NCI-H82 (cell line): ENCODE data around the gene CPT1B.
A peak's percentile ranks its signal among the peaks of the same experiment; 100 is the strongest.

Source experiments
- DNase-seq: peaks from one replicate; lab custom pipeline; 2025; lab: John Stamatoyannopoulos, UW

CPT1B gene

DNA sequence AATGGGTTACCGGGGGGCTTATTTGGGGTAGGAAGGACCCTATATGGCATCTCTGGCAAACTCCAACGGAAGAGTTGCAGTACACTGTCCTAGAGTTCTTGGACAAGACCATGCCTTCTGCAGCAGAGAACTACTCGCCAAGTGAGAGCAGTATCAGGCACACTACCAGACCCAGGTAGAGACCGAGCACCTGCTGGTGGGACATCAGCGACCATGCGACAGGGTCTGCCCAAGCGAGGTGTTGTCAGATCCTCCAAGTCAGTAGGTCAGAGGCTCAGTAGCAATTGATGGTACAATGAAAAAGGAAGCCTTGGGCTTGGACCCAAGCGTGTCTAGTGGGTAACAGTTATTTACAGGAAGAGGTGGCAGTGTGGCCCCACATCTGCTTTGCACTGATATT lies 7.6 kb upstream of the CPT1B start:
- no peak for DNase-seq

DNA sequence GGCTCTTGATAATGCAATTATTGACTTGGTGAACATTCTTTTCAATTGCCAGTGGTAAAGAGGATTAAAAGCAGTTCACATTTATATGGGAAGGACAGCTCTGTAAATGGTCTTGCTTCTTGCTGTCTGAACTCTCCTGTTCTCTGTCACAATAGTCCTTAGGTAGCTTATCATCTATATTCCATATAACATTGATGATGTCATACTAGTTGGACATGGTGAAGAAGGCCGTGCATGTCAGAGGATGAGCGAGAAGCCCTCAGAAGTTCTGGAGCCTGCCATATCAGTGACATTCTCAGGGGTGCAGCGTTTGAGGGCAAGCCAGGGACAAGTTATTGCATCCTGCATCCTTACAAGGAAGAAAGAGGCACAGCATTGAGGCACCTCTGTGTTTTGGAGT lies 7.0 kb upstream of the CPT1B start:
- DNase-seq, result no peak

DNA sequence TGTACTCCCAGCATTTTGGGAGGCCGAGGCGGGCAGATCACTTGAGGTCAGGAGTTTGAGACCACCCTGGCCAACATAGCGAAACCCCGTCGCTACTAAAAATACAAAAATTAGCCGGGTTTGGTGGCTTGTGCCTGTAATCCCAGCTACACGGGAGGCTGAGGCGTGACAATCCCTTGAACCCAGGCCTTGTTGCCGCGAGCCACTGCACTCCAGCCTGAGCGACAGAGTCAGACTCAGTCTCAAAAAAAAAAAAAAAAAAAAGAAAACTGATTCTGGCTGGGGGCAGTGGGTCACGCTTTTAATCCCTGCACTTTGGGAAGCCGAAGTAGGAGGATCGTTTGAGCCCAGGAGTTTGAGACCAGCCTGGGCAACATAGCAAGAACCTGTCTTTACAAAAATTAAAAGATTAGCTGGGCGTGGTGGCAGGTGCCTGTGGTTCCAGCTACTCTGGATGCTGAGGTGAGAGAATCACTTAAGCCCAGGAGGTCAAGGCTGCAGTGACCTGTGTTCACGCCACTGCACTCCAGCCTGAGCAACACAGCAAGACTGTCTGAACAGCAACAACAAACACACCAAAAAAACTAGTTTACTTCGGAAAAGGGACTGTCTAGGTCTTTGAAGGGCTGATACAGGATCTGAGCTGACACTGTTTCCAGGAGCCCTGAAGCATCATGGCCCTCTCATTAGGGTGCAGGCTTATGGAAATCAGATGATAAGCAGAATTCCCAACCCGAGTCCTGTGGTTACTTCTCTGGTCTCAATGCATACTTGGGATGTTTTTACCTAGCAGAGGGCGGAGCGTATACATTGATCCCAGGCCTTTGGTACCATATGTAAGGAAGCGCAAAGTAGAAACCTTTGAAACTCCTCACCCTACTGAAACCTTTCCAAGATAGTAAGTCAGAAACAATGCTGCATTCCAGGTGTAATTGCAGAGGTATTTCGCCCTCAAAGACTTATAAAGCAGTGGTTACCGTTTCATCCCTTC lies 6.2 kb upstream of the CPT1B start:
- DNase-seq, result no peak

DNA sequence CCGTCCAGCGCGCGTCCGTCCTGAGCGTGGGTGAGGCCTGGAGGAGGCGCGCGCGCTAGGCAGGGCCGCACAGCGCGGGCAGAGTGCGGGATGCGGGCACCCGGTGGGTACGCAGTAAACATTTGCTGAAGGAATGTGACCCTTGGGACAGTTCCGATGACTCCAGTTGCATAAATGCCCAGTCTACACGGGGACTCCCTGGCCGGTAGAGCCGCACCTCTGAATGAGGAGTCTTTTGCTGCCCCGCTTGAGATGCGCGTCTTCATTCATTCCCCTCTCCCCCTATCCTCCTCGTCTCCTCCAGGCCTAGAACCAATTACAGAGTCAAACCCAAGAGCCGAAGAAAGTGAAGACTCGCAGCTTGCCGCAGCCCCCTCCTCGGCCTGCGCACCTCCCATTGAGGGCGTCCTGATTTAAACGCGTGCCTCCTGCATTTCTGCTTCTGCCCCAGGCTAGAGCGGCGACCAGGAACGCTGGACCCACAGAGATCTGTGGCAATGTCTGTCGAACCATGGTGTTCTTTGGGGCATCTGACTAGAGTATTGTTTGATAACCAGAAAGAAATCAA lies 5.2 kb upstream of the CPT1B start:
- DNase-seq, result peak; percentile 38

DNA sequence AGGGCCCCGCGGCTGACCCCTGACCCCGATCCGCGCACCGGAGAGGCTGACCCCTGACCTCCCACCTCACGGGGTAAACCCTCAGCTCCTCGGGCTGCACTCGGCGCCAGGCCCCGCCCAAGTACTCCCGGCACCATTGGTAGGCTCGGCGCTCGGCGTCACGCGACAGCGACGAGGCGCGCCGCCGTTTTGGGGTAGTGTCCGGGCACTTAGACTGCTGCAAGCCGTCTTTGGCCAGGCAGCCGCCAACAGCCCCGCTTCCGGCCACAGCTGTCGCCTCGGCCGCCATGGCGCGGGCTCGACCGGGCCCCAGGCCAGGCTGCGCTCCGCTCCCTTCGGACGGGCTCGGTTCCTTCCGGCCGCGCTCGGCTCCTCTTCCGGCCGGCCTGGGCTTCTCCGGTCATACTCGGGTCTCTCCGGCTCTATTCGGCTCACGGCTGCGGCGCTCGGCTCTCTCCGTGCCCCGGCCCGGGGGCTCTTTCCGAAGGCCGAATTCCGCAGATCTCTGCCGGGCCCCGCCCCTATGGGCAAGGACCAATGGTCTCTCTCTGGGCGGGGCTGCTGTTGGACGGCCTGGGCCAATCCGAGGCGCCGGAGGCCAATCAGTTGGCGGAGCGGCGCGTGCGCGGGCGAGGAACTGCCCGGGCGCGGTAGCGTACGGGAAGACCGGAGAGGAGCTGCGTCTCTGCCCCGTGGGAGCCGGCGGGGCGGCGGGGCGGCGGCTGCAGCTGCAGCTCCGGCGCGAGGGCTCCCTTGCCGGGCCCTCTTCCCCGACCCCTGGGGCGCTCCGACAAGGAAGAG lies 4.5 kb upstream of the CPT1B start, which contains the start of gene CHKB:
CHKB (minus strand) TSS at position 357 of the 801 bp plus-strand sequence; CDS start at position 289, 68 bp downstream.
- DNase-seq, result peak; percentile 98

DNA sequence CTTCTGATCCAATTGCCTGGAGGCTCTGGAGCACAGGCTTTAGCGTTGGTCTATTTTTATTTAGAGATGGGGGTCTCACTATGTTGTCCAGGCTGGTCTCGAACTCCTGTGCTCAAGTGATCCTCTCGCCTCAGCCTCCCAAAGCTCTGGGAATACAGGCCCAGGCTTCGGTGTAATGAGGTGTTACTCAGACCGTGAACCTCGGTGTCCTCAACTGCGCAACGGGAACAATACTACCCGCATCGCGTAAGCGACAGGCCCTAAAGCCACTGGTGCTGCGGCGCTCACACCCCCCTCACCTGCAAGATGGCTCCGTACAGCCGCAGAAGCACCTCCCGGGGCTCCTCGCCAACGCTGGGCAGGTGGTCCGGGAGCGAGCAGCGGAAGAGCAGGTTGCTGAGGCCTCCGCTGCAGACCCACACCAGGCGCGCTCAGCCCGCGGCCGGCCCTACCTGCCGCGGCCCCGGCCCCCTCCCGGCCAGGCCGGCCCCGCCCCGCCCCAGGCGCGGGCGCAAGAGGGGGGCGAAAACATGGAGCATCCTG lies 3.8 kb upstream of the CPT1B start:
- peak; percentile 58 for DNase-seq

DNA sequence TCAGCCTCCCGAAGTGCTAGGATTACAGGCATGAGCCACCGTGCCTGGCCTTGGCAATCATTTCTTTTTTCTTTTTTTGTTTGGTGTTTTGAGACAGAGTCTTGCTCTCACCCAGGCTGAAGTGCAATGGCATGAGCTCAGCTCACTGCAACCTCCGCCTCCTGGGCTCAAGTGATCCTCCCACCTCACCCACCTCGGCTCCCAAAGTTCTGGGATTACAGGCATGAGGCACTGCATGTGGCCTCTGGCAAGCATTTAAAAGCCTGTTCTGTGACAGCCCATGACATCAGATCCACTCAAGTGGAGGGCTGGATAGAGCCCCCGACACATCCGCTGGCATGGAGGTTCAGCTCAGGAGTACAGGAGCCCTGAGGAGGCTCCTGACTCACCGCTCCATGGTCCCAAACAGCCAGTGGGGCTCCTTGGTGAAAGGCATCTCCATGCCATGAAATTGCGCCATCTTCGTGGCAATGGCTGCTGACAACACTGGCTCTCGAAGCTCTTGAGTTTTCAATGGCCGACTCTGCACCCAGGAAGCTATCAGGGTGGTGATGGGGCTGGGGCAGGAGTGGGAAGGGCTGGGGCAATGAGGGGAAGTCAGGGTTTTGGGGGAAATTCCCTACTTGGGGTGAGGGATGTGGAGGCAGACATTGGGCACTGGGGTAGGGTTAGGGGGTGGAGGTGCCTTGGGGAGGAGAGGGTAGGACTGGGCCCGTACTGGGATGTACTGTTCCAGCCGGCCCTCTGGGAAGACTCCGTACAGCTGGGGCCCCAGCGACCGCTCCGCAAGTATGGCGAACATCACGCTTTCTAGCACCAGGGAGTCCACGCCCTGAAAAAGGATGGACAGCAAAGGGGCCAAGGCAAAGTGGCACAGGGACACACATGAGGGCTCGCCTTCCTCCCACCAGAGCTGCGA lies 3.1 kb upstream of the CPT1B start:
- DNase-seq, result no peak

DNA sequence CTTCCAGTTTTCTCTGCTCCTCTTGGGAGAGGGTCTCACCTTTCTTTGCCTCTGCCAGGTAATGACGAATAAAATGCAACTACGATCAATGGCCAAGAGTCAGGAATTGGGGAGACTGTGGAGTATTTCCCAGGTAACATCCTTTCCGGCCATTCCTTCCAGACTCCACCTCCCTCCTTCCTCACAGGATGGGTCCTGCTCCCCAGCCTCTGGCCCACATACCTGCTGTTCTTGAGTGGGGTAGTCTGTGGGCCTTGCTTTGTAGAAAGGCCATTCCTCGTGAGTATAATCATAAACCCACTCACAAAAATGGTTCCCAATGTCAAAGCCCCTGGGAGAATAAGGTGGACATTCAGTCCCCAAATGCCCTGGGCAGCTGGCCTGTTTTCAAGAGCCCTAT lies 1.5 kb upstream of the CPT1B start:
- no peak for DNase-seq

DNA sequence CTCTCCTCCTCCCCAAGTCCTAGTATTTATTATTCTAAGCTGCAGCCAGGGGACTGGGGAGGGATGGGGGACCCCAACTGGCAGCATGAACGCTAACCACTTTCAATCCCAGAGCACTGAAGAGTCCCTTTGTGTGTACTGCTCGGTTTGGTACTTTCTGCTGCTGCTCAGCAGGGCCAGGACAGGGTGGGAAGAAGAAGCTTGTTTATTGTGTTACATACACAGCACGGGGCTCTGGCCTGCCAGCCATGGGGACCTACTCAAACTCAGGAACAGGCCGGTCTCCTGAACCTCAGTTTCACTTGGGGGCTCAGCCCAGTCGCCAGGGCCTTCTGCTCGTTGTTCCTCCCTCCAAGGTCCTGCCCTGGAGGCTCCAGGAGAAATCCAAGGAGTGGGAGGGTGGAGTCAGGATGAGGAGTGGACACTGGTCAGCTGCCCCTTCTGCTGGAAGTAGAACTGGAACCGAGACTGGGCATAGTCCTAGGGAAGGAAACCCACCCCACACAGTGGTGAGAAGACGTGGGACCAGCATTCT lies 616 bp upstream of the CPT1B start:
- no peak for DNase-seq

DNA sequence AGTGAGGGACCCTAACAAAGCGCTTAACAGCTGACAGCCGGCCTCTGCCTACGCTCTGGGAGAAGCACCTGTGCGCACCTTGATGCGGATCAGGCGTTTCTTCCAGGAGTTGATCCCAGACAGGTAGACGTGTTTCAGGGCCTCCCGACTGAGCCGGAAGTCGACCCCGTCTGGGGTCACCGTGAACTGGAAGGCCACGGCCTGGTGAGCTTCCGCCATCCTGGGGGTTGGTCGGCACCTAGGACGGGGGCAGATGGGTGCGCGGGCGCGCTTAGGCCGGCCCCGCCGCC lies 585 bp downstream of the CPT1B start:
- no peak for DNase-seq

DNA sequence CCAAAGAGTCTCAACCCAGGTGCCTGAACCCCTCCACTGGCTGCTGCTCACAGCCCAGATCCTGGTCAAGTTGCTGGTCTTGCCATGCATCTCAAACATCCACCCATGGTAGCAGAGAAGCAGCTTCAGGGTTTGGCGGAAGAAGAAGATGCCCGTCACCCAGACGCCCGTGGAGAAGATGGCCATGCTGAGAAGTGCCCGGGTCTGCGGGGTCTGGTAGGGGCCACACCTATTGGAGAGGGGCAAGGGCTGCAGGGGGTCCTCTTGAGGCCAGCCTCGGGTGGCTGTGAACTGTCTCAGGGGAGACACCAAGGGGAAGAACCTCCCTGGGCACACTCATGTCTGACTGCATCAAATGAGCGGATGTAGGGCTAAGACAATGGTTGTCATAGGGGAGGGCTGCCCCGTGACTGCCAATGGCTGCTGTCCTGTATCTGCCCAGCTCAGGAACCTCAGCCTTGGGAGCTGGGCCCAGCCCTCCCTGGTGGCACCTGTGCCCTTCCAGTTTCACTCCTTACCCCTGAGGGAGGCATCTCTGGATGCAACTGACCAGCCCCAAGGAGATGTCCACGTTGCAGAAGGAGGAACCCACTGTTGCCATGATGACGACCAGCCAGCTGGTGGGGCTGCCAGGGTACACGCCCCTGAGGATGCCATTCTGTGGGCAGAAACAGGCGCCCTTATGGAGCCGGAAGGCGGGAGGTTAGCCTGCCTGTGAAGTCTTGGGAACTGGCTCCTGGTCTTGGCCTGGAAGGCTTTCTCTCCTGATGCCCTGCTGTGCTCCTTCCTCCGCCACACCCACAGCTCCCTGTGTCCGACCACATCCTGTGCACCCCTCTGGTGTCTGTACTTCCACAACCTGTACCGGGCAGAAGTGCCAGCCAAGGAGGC lies 1.2 kb downstream of the CPT1B start:
- DNase-seq, result no peak

DNA sequence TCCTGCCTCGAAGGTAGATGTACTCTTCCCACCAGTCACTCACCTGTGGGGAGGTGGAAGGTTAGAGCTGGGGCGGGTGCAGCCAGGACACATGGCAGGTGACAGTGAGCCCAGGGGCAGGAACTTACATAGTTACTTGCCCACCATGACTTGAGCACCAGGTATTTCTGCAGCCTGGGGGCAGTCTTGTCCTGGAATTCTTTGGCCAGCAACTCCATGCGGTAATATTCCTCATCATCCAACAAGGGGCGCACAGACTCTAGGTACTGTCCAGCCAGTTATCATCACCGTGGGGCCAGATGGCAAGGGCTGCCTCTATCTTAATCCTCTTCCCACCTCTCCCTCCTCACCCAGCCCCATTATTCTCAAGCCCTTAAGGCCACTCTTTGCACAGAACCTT lies 2.2 kb downstream of the CPT1B start:
- DNase-seq, result peak; percentile 96

DNA sequence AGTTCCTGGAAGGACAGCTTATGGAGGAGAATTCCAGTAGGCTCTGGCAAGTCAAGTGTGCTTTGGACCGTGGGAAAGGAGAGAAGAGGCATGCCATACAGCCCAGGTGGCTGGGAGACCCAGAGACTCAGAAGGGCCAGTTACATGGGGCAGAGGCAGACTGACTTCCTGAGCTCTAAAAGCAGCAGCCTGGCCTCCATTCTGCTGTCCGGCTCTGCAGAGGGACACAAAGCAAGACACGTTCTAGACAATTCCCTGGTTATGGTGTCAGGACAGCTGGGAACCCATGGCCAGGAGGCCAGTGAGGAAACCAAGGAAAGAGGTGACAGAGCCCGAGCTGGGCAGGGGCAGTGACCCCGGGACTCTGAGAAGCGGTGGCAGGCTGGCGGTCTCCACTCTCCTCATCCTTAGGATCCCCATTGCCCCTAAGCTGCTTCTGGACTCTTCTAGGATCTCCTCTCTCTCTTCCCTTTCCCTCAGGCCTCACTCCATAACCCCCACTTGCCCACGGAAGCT lies 2.7 kb downstream of the CPT1B start:
- DNase-seq, result no peak

DNA sequence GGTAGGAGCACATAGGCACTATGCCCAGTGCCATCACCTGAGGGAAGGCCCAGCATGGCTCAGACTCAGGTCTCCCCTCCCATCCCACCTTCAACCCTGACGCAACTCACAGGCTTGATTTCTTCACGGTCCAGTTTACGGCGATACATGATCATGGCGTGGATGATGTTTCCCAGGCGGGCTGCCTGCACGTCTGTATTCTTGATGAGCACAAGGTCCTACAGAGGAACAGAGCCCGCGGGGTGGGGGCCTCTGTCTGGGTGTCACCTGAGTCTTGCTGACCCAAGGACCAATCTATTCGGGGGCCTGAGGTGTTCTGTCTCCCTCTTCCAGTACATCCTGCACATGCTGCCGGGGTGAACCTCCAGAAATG lies 3.9 kb downstream of the CPT1B start:
- DNase-seq, result no peak

DNA sequence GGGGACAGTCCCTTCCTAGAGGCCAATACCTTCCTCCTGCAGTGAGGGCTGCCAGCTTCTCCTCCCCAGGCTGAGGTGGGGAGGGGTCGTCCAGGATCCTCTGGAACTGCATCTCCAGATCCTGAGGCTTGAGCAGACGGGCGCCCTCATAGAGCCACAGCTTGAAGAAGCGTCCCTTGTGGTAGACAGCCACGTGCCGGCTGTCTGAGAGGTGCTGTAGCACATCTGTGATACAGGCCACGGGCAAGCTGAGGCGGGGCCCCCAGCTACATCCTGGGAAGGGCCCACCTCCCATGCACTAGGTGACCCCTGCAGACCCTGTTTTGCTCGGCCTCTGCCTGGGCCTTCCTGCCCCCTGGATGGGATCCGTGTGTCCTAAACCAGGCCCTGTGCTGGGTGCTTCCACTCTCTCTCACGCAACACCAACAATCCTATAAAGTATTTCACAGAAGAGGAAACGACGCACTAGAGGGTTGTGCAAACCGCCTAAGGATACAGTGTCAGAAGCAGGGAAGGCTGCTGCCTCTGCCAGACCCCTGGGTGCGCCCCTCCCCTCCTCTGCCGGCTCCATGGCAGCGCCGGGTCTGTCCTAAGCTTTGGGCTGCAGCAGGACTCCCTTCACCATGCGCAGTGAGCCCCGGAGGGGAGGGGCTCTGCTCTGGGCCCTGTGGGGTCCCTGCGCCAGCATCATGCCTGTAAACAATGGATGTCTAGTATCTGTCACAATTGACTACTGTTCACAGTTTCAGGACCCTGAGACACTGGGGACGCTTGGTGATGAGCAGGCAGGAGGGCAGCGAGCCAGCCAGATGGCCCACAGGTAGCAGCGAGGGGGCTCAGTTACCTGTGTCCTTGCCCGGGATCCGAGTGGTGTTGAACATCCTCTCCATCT lies 4.5 kb downstream of the CPT1B start:
- DNase-seq, result no peak

DNA sequence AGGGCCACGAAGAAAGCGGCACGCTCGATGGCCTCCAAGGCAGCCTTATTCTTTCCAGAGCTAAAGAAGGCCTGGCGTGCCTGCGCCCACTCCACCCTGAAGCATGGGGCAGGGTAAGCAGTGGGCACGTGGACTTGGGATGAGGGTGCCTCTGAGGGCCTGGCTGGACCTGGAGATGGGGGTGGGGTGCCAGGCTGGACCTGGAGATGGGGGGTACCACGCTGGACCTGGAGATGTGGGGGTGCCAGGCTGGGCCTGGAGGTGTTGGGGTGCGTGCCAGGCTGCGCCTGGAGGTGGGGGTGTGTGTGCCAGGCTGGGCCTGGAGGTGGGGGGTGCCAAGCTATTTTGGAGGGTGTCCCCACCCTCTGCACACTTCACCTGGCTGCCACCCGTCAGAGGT lies 5.3 kb downstream of the CPT1B start:
- no peak for DNase-seq

DNA sequence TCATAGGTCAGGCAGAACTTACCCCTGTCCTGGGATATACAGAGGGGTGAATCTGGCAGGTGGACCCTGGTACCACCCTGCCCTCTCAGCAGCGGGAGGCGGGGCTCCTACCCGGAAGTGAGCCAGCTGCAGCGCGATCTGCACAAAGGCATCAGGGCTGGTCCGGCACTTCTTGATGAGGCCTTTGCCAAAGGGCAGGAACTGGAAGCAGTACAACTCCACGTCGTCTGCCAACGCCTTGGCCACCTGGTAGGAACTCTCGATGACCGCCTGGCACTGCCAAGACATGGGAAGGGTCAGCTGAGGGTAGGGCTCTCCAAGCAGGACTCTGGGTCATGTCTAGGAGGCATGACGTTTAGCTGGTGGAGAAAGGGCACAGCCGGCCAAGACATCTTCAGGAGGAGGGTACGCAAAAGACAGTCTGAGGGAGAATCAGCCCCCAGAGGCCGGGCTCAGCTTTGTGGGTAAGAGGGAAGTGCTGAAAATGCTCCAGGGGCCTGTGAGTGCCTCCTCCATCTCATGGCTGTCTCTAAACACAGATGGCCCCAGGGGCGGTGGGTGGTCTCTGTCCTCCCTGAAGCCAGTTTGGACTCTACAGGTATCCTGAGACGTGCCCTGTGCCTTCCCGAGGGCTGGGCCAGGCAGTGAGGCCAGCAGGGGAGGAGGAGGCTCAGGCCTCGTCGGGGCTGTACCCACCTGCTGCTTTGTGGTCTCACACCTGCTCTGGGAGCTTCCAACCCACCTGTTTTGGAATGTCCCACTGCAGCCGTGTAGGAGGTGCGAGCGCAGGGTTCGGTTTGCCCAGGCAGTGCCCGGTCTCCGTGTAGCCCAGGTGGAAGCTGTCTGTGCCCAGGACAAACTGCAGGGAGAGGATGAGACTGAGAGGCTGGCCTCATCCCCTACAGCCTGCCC lies 6.7 kb downstream of the CPT1B start:
- no peak for DNase-seq

DNA sequence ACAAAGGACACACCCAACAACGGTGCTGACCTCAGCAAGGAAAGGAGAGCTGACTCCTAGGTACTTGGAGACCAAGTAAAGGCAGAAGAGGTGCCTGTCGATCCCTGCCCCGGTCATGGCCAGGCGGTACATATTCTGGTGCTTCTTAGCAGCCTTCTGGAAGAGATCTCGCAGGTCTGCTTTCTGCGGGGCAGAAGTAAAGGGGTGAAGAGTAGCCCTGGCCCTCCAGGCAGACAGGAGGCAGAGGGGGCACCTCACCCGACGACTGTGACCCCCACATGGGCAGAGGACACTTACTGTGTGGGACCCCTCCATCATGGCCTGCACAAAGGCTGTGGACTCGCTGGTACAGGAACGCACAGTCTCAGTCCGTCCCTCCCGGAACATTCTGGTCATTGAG lies 7.4 kb downstream of the CPT1B start:
- no peak for DNase-seq
